Panc1 (cell line): ENCODE measurements around the gene PLEKHD1. TPM values are rescaled to one million over a fixed set of nuclear protein-coding genes. Genes with fewer than 3 reads are reported as not detected.

Source experiments
- ATAC-seq: fragments of 200-7000 bp; cut with Tn5 transposase; 2 replicates; pipeline ENCODE4 v1.9.1; 2020; ENCODE audit warnings: mild to moderate bottlenecking, moderate library complexity
- BruUV-seq: library from RNA; stranded (reverse); fragments of 400-500 nt; replicated peaks from 2 replicates; lab custom pipeline; 2021; lab: Mats Ljungman, UMichigan
- CTCF ChIA-PET: fragments of 300-600 bp; sonication (Branson Sonifier 250); formaldehyde crosslinking; loops from one replicate; lab custom pipeline; 2022; ENCODE audit warnings: antibody characterized with exemption; lab: Charles Lee
- POLR2A ChIA-PET: fragments of 300-600 bp; sonication (Branson Sonifier 250); formaldehyde crosslinking; loops from one replicate; lab custom pipeline; 2022; ENCODE audit warnings: antibody characterized with exemption; lab: Charles Lee
- DNase-seq: peaks from one replicate; pipeline ENCODE4 v3.0.0-alpha.2; 2010; ENCODE audit warnings: low read depth, low spot score
- H3K27ac ChIP-seq: 2 replicates; pipeline ENCODE4 v1.5.1; 2011; ENCODE audit warnings: mild to moderate bottlenecking, low read length, inconsistent platforms
- H3K27me3 ChIP-seq: fragments of 200-500 bp; sonication (Bioruptor generic); 2 replicates; pipeline ENCODE4 v1.6.0; 2014; ENCODE audit warnings: low read length, inconsistent platforms; ENCODE audit not compliant: control insufficient read depth, insufficient read depth
- H3K36me3 ChIP-seq: fragments of 200-500 bp; sonication (Bioruptor generic); 2 replicates; pipeline ENCODE4 v1.5.1; 2014; ENCODE audit warnings: inconsistent platforms, mild to moderate bottlenecking, low read length, moderate library complexity; ENCODE audit not compliant: control insufficient read depth, insufficient read depth
- H3K4me1 ChIP-seq: 2 replicates; pipeline ENCODE4 v1.5.1; 2011; ENCODE audit warnings: inconsistent platforms, mild to moderate bottlenecking, low read length, moderate library complexity; ENCODE audit not compliant: control insufficient read depth, insufficient read depth
- H3K4me3 ChIP-seq, 2 experiments: 2 replicates each; pipeline ENCODE4 v1.5.1; 2011 to 2012; ENCODE audit warnings: low read depth in 2 of 2, low read length in 2 of 2, mild to moderate bottlenecking in 2 of 2, inconsistent platforms in 1 of 2, moderate library complexity in 1 of 2
- H3K9me3 ChIP-seq: fragments of 200-500 bp; sonication (Bioruptor generic); 2 replicates; pipeline ENCODE4 v1.5.1; 2014; ENCODE audit warnings: low read depth, mild to moderate bottlenecking, inconsistent platforms, low read length, moderate library complexity; ENCODE audit not compliant: control insufficient read depth, insufficient read depth
- CTCF ChIP-seq: fragments of 450-650 bp; IDR thresholded peaks from 2 replicates; pipeline ENCODE4 v1.5.1; 2017; ENCODE audit warnings: mild to moderate bottlenecking
- POLR2AphosphoS5 ChIP-seq: IDR thresholded peaks from 2 replicates; pipeline ENCODE4 v1.6.1; 2012; ENCODE audit warnings: mild to moderate bottlenecking, low read depth, low read length, moderate library complexity
- REST ChIP-seq, 2 experiments: IDR thresholded peaks; 2 replicates each; pipeline ENCODE4 v1.6.1; 2011 to 2012; ENCODE audit warnings: low read depth in 2 of 2, control low read depth in 1 of 2, low read length in 1 of 2, mild to moderate bottlenecking in 1 of 2, moderate library complexity in 1 of 2; ENCODE audit not compliant: insufficient read depth in 1 of 2
- SIN3A ChIP-seq: IDR thresholded peaks from 2 replicates; pipeline ENCODE4 v1.6.1; 2012; ENCODE audit warnings: low read depth, mild to moderate bottlenecking, low read length, moderate library complexity, borderline replicate concordance; ENCODE audit not compliant: insufficient read depth
- TCF7L2 ChIP-seq: IDR thresholded peaks from 2 replicates; pipeline ENCODE4 v1.6.1; 2011; ENCODE audit warnings: mild to moderate bottlenecking, low read depth, low read length, inconsistent platforms
- in situ Hi-C: cut with HindIII; loops from 2 replicates; pipeline ENCODE4 v1.10.0; 2016; ENCODE audit warnings: low sequenced_read_pairs, low pct_unique_long_range_greater_than_20kb
- intact Hi-C: fragments of 100-400 bp; cut with micrococcal nuclease; formaldehyde crosslinking; loops from one replicate; pipeline ENCODE4 v1.10.0; 2022; ENCODE audit not compliant: unreplicated experiment
- total RNA-seq: library from RNA; stranded (reverse); gene quantifications from one replicate; pipeline ENCODE4 v1.2.1, GENCODE V29; 2021; ENCODE audit not compliant: unreplicated experiment

PLEKHD1 gene
- total RNA-seq, 1 experiment from 2014 or later = 0.08 TPM

GRCh38 chr14:69558774-69559173 is 74.2 kb downstream of the PLEKHD1 start:
- Histone ChIP-seq H3K27ac (no peak overlapping the region), H3K27me3 (peaks cover 6% of the 10 kb centered on the region), H3K4me3 (no peak overlapping the region), H3K9me3 (no peaks in the 10 kb centered on the region), H3K4me1 (no peaks in the 10 kb centered on the region), H3K36me3 (no peaks in the 10 kb centered on the region)
- intact Hi-C loops (no loop called here), in situ Hi-C loops (no loop called here)
- no TSS peak for BruUV-seq
- no peak for TF ChIP-seq CTCF
- TF ChIP-seq POLR2AphosphoS5 = no peak
- TF ChIP-seq REST (IDR thresholded peaks at IDR 0.05; ENCODE audit: insufficient read depth in 1 of 2, low read depth in 2 of 2, low read length in 1 of 2) = no peak
- TF ChIP-seq SIN3A = no peak
- TF ChIP-seq TCF7L2 = no peak
- ATAC-seq = no peak
- ChIA-PET CTCF (no interaction called here), POLR2A (no interaction called here)
- no peak for DNase-seq

- H3K27ac ChIP-seq = no peak overlapping the region
- DNase-seq (no peak), ATAC-seq (no peak)
- H3K4me3 ChIP-seq = no peak overlapping the region
- H3K27me3 ChIP-seq = peaks cover 5% of the 10 kb centered on the region
- no peaks in the 10 kb centered on the region for H3K9me3 ChIP-seq
- no peaks in the 10 kb centered on the region for H3K4me1 ChIP-seq
- TF ChIP-seq REST (IDR thresholded peaks at IDR 0.05; ENCODE audit: insufficient read depth in 1 of 2, low read depth in 2 of 2, low read length in 1 of 2) (no peak), POLR2AphosphoS5 (no peak), TCF7L2 (no peak), CTCF (no peak), SIN3A (no peak)
- H3K36me3 ChIP-seq = no peaks in the 10 kb centered on the region
- ChIA-PET CTCF (no interaction called here), POLR2A (no interaction called here)
- intact Hi-C loops (no loop called here), in situ Hi-C loops (no loop called here)
- no TSS peak for BruUV-seq
Measured at GRCh38 chr14:69559581-69560011, 75.1 kb downstream of the PLEKHD1 start.
